ENCODE measurements around the gene TSPYL2. TPM values are rescaled to one million over a fixed set of nuclear protein-coding genes. Genes with fewer than 3 reads are reported as not detected.

Gene TSPYL2
- total RNA-seq, 1 donor from 2014 or later, result 34.1 TPM

DNA sequence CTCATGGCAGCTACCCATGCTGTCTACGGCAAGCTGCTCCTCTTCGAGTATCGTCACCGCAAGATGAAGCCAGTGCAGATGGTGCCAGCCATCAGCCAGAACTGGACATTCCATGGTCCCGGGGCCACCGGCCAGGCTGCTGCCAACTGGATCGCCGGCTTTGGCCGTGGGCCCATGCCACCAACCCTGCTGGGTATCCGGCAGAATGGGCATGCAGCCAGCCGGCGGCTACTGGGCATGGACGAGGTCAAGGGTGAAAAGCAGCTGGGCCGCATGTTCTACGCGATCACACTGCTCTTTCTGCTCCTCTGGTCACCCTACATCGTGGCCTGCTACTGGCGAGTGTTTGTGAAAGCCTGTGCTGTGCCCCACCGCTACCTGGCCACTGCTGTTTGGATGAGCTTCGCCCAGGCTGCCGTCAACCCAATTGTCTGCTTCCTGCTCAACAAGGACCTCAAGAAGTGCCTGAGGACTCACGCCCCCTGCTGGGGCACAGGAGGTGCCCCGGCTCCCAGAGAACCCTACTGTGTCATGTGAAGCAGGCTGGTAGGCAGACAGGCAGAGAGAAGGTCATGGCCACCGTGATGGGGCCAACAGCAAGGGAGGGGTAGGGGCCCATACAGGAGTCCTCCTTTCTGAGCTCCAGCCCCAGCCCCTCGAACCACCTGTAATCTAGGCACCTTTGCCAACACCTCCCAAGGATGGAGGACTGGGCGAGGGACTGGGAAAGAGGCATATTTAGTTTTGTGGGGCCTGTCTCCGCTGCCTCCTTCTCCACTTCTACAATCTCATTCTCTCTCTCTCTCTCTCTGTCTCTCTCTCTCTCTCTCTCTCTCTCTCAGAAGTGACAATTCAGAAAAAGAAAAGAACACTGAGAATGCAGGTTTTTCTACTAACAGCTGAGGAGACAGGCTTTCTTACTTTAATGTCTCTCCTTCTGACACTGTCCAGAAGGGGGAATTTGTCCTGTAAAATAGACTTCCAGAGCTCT is 4.7 kb upstream of the TSPYL2 start:
- intact Hi-C loops (cut with DNase I), result no loop called here
- no peak for ATAC-seq
- DNase-seq (ENCODE audit: missing footprints), result no peak

DNA sequence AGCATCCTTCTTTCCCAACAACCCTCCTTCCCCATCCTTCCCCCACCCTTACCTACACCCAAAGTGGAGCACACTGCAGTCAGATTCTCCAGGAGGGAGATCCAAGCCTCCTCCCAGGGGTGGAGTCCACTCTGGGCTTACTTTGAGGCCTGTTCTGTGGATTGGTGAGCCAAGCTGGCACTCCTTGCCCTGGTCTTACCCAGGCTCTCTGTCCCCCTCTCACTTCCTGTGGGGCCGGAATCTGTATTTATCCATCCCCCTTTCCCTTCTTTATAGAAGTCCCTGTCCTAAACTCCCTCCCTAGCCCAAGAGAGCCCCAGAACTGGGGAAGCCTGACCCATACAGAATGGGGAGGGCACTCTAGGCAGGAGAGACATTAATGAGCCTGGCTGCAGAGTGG is 3.2 kb upstream of the TSPYL2 start:
- intact Hi-C loops (cut with DNase I), result no loop called here
- DNase-seq (ENCODE audit: missing footprints) (no peak), ATAC-seq (no peak)

DNA sequence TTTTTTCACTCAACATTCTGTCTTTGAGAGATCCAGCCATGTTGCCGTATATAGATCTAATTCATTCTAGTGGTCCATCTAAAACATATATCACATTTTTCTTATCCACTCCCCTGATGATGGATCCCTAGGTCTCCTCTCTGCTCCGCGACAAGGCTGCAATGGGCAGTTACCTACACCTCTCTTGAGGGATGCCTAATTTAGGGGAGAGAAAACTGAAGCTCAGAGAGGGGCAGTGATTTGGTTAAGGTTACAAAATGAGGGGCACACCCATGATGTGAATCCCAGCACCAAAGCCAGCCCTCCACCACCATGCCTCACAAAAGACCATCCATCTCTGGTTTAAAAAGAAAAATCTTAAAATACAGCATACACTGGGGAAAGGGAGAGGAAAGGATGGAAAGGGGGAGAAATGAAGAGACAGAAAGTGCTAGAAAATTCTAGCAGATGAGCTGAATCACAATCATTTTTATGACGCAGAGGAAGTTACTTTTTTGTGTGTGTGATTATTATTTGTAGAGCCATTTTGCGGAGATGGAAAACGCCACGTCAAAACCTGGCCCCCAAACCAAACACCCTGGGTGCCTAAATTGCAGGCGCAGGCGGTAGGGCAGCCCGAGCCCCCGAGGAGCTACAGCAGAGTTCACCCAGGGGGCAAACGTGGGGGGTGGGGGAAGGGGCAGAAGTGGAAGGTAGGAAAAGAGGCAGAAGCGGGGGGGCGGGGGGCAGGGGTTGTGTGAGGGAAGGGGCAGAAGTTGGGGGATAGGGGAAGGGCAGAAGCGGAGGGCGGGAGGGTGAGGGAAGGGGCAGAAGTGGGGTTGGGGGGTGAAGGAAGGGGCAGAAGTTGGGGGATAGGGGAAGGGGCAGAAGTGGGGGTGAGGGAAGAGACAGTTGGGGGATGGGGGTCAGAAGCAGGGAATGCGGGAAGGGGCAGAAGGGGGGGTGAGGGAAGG is 1.3 kb upstream of the TSPYL2 start:
- intact Hi-C loops (cut with DNase I), result no loop called here
- no peak for DNase-seq (ENCODE audit: missing footprints)

DNA sequence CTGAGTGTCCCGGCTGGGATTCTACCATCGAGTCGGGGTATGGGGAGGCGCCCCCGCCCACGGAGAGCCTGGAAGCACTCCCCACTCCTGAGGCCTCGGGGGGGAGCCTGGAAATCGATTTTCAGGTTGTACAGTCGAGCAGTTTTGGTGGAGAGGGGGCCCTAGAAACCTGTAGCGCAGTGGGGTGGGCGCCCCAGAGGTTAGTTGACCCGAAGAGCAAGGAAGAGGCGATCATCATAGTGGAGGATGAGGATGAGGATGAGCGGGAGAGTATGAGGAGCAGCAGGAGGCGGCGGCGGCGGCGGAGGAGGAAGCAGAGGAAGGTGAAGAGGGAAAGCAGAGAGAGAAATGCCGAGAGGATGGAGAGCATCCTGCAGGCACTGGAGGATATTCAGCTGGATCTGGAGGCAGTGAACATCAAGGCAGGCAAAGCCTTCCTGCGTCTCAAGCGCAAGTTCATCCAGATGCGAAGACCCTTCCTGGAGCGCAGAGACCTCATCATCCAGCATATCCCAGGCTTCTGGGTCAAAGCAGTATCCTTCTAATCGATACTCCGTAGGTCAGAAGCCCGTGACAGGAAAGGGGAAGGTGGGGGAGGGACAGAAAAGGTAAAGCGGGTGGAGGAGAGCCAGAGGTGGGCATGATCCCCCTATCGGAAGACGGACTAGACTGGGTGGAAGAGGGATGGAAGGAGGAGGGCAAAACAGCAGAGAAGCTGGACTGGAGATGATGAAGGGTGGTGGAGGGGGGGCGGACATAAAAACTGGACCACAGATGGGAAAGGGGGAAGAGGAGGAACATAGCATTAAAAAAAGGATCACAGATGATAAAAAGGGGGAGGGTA is 828 bp downstream of the TSPYL2 start:
- no peak for DNase-seq (ENCODE audit: missing footprints)
- ATAC-seq, result no peak
- intact Hi-C loops (cut with DNase I), result loop anchor here (1.0 kb wide), 1 partner anchor 10 kb away; no protein-coding TSS in a partner anchor

More for the DNA sequence above, 1.3 kb upstream of the TSPYL2 start:
- ATAC-seq, result no peak

DNA sequence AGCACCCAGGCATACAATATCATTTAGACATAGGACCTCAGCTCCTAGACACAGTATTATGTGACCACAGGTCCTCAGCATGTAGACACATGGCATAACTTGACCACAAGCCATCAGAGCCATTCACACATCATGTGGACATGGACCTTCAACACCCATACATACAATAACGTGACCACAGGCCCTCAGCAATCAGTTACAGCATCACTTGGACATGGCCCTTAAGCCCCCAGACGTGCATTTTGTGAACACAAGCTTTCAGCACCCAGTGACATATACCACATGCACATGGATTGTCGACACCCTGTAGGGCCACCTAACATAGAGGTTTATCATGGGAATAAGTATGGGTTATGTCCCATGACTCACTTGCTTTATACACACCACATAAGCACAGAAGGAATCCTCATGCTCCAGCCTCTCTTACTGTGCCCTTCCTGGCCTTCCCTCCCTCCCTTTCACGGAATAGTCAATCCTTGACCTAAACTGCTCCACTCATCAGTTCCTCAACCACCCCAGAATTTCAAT is 1.9 kb downstream of the TSPYL2 start:
- DNase-seq (ENCODE audit: missing footprints), result no peak
- intact Hi-C loops (cut with DNase I), result no loop called here
- no peak for ATAC-seq

DNA sequence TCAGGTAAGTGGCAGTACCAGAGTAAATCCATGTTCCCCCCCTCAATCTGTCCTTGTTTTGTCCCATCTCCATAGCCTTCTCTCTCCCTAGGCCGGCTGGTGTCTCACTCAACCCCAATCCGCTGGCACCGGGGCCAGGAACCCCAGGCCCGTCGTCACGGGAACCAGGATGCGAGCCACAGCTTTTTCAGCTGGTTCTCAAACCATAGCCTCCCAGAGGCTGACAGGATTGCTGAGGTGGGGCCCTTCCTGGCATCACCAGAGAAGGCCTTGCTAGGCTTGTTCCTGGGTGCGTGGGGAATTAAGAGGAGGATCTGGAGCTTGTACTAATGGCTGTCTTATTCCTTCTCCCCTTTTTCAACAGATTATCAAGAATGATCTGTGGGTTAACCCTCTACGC is 2.7 kb downstream of the TSPYL2 start:
- DNase-seq (ENCODE audit: missing footprints) (no peak), ATAC-seq (no peak)
- intact Hi-C loops (cut with DNase I), result no loop called here

DNA sequence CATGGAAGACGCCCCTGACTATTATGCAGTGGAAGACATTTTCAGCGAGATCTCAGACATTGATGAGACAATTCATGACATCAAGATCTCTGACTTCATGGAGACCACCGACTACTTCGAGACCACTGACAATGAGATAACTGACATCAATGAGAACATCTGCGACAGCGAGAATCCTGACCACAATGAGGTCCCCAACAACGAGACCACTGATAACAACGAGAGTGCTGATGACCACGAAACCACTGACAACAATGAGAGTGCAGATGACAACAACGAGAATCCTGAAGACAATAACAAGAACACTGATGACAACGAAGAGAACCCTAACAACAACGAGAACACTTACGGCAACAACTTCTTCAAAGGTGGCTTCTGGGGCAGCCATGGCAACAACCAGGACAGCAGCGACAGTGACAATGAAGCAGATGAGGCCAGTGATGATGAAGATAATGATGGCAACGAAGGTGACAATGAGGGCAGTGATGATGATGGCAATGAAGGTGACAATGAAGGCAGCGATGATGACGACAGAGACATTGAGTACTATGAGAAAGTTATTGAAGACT is 3.6 kb downstream of the TSPYL2 start:
- no peak for ATAC-seq
- DNase-seq (ENCODE audit: missing footprints), result no peak
- intact Hi-C loops (cut with DNase I), result no loop called here

DNA sequence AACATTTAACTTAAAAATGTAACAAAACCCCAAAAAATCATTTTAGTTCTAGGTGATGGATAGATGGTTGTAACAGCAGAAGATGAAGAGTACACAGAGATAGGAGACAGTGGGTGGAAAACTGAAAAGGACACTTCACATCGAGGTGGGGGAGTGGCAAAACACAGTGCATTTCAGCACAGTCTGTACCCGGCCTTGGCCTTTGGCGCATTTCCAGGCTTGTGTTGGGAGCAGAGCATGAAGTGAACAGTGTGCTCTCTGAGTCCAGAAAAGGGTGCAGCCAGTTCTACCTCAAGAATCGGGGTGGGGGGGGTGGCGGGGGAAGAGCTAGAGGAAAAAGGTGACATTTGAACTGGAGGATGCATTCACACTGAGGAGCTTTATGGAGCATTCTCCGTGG is 4.3 kb downstream of the TSPYL2 start:
- DNase-seq (ENCODE audit: missing footprints) (peak; percentile 85), ATAC-seq (peak; percentile 18)
- intact Hi-C loops (cut with DNase I), result no loop called here

DNA sequence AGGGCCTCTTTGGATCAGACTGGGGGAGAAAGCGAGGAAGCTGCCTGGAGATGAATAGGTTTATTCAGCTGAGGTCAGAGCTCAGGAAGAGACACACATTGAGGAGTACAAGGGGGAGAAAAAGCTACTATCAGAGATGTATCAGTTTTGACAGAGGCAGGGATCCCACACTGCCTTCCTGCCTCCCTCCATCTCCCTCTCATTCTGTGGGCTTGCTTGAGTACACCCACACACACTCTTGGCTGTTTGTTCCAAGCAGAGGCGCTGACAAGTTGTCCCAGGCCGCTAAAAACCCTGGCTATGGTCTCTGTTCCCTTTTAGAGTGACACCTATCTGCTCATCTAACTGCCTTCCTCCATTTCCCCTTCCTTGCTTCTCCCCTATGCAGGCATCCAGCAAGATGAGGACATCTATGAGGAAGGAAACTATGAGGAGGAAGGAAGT is 5.2 kb downstream of the TSPYL2 start:
- no peak for ATAC-seq
- intact Hi-C loops (cut with DNase I), result no loop called here

DNA sequence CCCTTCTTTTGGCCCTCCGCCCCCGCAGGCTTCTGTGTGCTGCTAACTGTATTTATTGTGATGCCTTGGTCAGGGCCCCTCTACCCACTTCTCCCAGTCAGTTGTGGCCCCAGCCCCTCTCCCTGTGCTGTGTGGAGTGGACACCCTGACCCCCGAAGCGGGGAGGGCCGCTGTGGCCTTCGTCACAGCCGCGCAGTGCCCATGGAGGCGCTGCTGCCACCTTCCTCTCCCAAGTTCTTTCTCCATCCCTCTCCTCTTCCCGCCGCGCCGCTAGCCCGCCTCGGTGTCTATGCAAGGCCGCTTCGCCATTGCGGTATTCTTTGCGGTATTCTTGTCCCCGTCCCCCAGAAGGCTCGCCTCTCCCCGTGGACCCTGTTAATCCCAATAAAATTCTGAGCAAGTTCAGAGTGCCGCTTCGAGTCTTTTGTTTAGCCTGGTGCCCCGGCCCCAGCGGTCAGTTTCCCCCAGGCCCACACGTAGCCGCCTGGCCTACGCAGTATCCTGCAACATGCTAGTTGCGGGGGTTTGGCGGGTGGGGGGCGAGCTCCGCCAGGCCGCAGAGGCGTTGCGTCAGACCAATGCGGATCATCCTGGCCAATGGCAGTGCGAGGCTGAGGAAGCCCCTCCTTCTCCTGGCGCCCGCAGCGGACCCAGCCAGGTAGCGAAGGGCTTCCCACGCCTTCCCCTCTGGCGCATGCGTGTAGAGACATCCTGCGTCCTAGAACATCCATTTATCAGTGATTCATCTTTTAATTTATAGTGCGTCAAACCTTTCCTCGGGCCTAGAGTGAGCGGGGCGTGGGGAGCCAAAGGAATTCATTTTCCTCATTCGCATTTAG is 6.2 kb downstream of the TSPYL2 start:
- DNase-seq (ENCODE audit: missing footprints), result peak; percentile 86
- peak; percentile 86 for ATAC-seq
- intact Hi-C loops (cut with DNase I), result no loop called here

More for the DNA sequence above, 5.2 kb downstream of the TSPYL2 start:
- DNase-seq (ENCODE audit: missing footprints), result no peak

DNA sequence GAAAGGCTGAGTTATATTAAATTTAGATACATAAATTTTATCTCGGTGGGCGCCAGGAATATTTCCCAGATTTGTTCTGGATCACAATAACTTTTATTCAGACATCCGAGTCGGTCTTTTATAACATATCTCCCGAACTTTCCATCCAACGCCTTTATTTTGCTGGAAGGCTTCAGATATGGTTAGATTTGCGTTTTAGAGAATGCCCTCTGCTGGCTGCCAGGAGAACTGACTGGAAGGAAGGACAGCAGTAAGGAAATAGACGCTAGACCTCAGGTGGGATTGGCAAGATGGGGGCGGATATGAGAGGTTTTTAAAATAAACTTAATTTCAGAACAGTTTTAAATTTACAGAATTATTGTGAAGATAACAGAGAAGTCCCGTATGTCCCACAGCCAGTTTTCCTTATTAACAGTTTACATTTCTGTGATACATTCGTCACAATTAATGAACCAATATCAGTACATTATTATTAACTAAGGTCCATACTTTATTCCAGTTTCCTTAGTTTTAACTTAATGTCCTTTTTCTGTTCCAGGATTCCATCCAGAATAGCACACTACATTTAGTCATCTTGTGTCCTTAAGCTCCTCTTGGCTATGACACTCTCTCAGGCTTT is 7.2 kb downstream of the TSPYL2 start:
- intact Hi-C loops (cut with DNase I), result loop anchor here (1.0 kb wide), 1 partner anchor 18 kb away; no protein-coding TSS in a partner anchor
- ATAC-seq (no peak), DNase-seq (ENCODE audit: missing footprints) (no peak)

DNA sequence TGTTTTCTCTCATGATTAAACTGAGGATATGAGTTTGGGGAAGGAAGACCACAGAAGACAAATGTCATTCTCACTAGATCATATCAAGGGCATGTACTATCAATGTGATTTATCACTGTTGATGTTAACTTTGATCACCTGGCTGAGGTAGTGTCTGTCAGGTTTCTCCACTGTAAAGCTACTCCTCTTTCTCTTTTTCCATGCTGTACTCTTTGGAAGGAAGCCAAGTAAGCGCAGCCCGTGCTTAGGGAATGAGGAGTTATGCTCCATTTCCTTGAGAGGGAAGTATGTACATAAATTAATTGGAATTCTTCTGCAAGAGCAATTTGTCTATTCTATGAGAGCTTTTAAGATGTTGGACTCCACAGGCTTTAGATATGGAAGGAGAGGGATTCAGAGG is 7.8 kb downstream of the TSPYL2 start:
- intact Hi-C loops (cut with DNase I), result loop anchor here (1.0 kb wide), 1 partner anchor 19 kb away; no protein-coding TSS in a partner anchor
- DNase-seq (ENCODE audit: missing footprints) (no peak), ATAC-seq (no peak)

DNA sequence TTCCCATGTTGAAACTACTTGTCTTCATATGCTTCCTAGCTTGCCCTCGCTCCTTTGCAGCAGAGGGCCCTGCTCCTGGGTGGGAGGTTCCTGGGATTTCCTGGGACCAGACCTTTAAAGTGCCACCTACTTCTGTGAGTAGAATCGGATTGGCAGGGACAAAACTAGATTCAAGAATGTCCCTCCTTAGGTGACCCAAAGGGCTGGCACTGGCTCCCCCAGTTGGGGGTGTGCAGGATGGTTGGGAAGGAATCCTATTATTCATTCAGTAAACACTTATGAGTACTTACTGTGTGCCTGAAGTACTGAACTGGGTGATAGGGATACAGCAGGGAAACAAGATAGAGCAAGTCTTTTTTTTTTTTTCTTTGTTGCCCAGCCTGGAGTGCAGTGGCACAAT is 9.2 kb downstream of the TSPYL2 start:
- intact Hi-C loops (cut with DNase I), result no loop called here
- ATAC-seq, result no peak
- no peak for DNase-seq (ENCODE audit: missing footprints)

DNA sequence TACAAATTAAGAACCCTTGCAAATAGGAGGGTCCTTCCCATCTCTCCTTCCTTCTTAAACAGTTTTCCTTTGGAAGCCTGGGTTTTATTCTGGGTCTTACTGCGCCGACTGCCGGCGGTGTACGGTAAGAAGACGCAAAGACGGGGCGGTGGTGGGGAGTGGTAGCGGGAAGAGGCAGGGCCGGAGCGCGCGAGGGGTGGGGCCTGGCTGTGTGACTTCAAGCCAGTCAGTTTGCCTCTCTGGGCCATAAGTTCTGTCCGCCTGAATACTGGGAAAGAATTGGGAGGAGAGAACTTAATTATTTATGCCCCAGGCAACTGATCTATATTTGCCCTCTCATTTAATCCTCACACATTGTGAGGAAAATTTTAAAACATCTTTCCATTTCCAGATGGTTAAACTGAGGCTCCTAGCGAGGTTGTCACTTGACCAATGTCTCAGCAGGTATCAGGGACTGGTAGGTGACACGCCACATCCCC is 11.0 kb downstream of the TSPYL2 start:
- ATAC-seq (peak; percentile 81), DNase-seq (ENCODE audit: missing footprints) (peak; percentile 92)
- intact Hi-C loops (cut with DNase I), result loop anchor here (1.0 kb wide), 2 partner anchors 11 to 22 kb away; partner anchors contain the start of gene TSPYL2

DNA sequence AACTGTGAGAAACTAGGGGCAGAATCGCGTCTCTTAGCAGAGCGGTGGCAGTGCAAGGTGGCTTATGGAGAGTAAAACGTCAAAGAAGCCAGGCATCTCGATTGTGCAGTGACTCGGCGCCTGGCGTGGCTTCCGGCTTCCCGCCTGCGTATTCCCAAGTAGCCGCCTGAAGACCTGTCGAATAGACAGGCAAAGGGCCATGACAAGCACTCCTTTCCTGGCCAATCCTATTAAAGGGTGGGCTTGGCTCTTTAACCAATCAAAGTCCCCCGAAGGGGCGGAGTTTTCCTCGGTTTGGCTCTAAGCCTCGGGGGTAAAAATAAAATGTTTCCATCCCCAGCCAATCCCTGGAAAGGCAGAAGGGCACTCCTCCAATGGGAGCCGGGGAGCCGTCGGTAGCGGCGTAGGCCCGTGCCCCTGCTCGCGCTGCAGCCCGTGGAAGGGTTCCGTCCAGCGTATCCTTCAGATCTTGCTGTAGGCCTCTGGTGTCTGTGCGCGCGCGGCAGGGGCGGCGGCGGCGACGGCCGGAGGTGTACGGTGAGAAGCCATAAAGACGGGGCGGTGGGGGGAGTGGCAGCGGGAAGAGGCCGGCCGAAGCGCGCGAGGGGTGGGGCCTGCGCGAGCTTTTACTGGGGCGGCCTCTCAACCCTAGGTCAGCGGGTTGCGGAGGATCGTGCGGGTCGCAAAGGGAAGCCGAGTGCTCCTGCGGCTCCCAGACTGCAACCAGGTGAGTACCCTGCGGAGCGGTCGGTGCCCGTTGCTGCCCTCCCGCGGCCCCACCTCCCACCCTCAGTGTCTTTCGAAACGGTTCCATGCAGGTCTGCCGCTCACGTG is 11.8 kb downstream of the TSPYL2 start, which contains the start of gene KANTR:
Gene KANTR, plus strand, starts transcription at position 395 of the 834 bp plus-strand sequence. CDS start 30,131 bp downstream, outside the sequence.
- intact Hi-C loops (cut with DNase I), result loop anchor here (1.0 kb wide), 2 partner anchors 12 to 23 kb away; partner anchors contain the start of gene TSPYL2
- ATAC-seq (peak; percentile 93), DNase-seq (ENCODE audit: missing footprints) (peak; percentile 89)

Data from Right ventricle myocardium inferior (tissue), 1 donor.